ENCODE measurements around the gene XRN1.

Gene XRN1

DNA sequence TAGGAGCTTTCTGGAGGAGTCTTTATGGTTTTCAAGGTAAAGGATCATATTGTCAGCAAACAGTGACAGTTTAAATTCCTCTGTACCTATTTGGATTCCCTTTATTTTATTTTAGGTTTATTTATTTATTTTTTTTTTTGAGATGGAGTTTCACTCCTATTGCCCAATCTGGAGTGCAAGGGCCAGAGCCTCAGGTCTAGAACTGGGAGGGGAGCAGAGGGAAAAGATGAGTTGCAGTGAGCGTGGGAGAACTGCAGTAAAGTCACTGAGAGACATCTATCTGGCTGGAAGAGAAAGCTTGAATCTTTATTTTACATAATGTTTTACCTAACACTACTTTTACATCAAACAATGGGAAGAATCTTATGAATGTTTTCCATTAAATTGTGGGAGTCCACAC lies 172.9 kb downstream of the XRN1 start:
- no peak overlapping the region for H3K27ac ChIP-seq
- no peak for TF ChIP-seq ZFX (IDR thresholded peaks at IDR 0.05)
- TF ChIP-seq CTCF (conservative IDR thresholded peaks at IDR 0.05): no peak

GRCh38 chr3:142273501-142273900 lies 174.3 kb downstream of the XRN1 start:
- no peak overlapping the region for H3K27ac ChIP-seq
- TF ChIP-seq CTCF (conservative IDR thresholded peaks at IDR 0.05) (no peak), ZFX (IDR thresholded peaks at IDR 0.05) (no peak)

- TF ChIP-seq ZFX (IDR thresholded peaks at IDR 0.05) (no peak), CTCF (conservative IDR thresholded peaks at IDR 0.05) (no peak)
- H3K27ac ChIP-seq: no peak overlapping the region
These were observed 175.5 kb downstream of the XRN1 start for GRCh38 chr3:142272200-142272891.

DNA sequence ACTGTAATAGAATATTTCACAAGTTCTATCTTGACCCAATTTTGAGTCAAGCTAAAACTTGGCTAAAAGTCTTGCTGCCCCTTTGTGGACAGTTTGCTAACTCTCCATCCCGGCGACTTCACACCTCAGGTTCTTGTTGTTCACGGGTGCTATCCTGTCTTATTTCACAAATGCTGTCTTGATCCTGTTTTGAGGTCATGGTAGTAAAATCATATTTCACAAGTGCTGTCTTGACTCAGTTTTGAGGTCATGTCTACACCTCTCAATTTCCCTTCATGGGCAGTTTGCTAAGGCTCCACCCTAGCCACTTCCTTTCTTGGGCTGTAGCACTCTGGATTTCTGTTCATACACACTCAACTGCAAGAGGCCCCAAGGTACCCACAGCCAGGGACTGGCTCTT lies 177.4 kb downstream of the XRN1 start:
- no peak overlapping the region for H3K27ac ChIP-seq
- TF ChIP-seq ZFX (IDR thresholded peaks at IDR 0.05) (no peak), CTCF (conservative IDR thresholded peaks at IDR 0.05) (no peak)

- H3K27ac ChIP-seq: no peak overlapping the region
- TF ChIP-seq ZFX (IDR thresholded peaks at IDR 0.05): no peak
- TF ChIP-seq CTCF (conservative IDR thresholded peaks at IDR 0.05): no peak
These were observed 178.1 kb downstream of the XRN1 start for GRCh38 chr3:142269767-142270166.

- H3K27ac ChIP-seq: no peak overlapping the region
- TF ChIP-seq ZFX (IDR thresholded peaks at IDR 0.05) (no peak), CTCF (conservative IDR thresholded peaks at IDR 0.05) (no peak)
These were observed 179.4 kb downstream of the XRN1 start for GRCh38 chr3:142268426-142268825.

GRCh38 chr3:142267269-142267668 lies 180.6 kb downstream of the XRN1 start:
- H3K27ac ChIP-seq: no peak overlapping the region
- no peak for TF ChIP-seq CTCF (conservative IDR thresholded peaks at IDR 0.05)
- no peak for TF ChIP-seq ZFX (IDR thresholded peaks at IDR 0.05)
